GM15510 (cell line): ENCODE measurements around the gene GPC5.

ENCODE experiments used
- POLR2A ChIP-seq: IDR thresholded peaks from 3 replicates; pipeline ENCODE4 v1.6.1; 2011; ENCODE audit warnings: borderline replicate concordance; ENCODE audit not compliant: insufficient read length; ENCODE audit errors: extremely low read depth

Gene GPC5

GRCh38 chr13:92743992-92744391, 1345.6 kb downstream of the GPC5 start:
- no peak for TF ChIP-seq POLR2A

GRCh38 chr13:92745258-92745657, 1346.8 kb downstream of the GPC5 start:
- TF ChIP-seq POLR2A = no peak

GRCh38 chr13:92761710-92762109, 1363.3 kb downstream of the GPC5 start:
- TF ChIP-seq POLR2A = no peak

GRCh38 chr13:92767468-92767867, 1369.0 kb downstream of the GPC5 start:
- TF ChIP-seq POLR2A = no peak

- TF ChIP-seq POLR2A = no peak
Measured at GRCh38 chr13:92768602-92769001, 1370.2 kb downstream of the GPC5 start.

GRCh38 chr13:92769046-92769445, 1370.6 kb downstream of the GPC5 start:
- no peak for TF ChIP-seq POLR2A

- no peak for TF ChIP-seq POLR2A
Measured at GRCh38 chr13:92775658-92776057, 1377.2 kb downstream of the GPC5 start.

GRCh38 chr13:92781965-92782690, 1383.7 kb downstream of the GPC5 start:
- TF ChIP-seq POLR2A = no peak

- no peak for TF ChIP-seq POLR2A
Measured at GRCh38 chr13:92802776-92803175, 1404.4 kb downstream of the GPC5 start.

- TF ChIP-seq POLR2A = no peak
Measured at GRCh38 chr13:92804346-92804745, 1405.9 kb downstream of the GPC5 start.

GRCh38 chr13:92804926-92805325, 1406.5 kb downstream of the GPC5 start:
- TF ChIP-seq POLR2A = no peak

GRCh38 chr13:92805766-92806165, 1407.3 kb downstream of the GPC5 start:
- TF ChIP-seq POLR2A = no peak

- TF ChIP-seq POLR2A = no peak
Measured at GRCh38 chr13:92806215-92806614, 1407.8 kb downstream of the GPC5 start.

GRCh38 chr13:92807353-92807752, 1408.9 kb downstream of the GPC5 start:
- no peak for TF ChIP-seq POLR2A

GRCh38 chr13:92807966-92808365, 1409.5 kb downstream of the GPC5 start:
- no peak for TF ChIP-seq POLR2A

- TF ChIP-seq POLR2A = no peak
Measured at GRCh38 chr13:92821324-92821723, 1422.9 kb downstream of the GPC5 start.

GRCh38 chr13:92823059-92823458, 1424.6 kb downstream of the GPC5 start:
- TF ChIP-seq POLR2A = no peak
